ENCODE data around the gene BMP15.

GRCh38 chrX:50910685-50911176, at the start of gene BMP15:
- no peak for TF ChIP-seq CTCF (IDR thresholded peaks at IDR 0.05; ENCODE audit: insufficient read depth, low read depth, low read length)
- TF ChIP-seq EZH2 (IDR thresholded peaks at IDR 0.05; ENCODE audit: insufficient read depth, low read length), result no peak
